Stimulated activated CD8-positive, alpha-beta memory T cell treated with anti-CD3 and anti-CD28 coated beads, Interleukin-15, amount 100 ng/mL, for 24 hours (primary cell): ENCODE results near the gene SCD5.

Experiments
- DNase-seq: peaks from one replicate; pipeline ENCODE4 v3.0.0-alpha.2; 2020; ENCODE audit warnings: low read depth

Gene SCD5

GRCh38 chr4:82691431-82691830, 107.2 kb downstream of the SCD5 start:
- DNase-seq: no peak

GRCh38 chr4:82688091-82688795, 110.4 kb downstream of the SCD5 start:
- no peak for DNase-seq

DNA sequence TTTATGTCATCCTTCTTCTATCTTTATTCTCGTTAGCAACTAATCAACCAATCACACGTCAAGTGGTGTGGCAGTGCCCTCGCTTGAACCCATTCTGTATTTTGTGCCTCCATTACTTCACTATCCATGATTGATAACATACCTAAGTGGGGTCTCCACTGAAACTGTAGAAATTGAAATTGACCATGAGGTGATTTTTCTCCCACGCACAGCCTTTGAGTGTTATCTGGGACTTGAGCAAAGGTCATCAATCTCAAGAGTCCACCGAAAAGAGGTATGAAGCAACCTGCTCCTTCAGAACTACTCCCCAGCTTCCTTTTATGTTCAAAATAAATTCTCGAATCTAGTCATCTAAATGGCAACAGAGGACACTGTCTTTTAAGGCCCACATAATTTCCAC, 111.1 kb downstream of the SCD5 start:
- DNase-seq: no peak

- DNase-seq: no peak
These were observed 116.8 kb downstream of the SCD5 start for GRCh38 chr4:82681754-82682153.

GRCh38 chr4:82680834-82681233, 117.8 kb downstream of the SCD5 start:
- DNase-seq: no peak

- DNase-seq: no peak
These were observed 119.1 kb downstream of the SCD5 start for GRCh38 chr4:82679531-82679930.

- DNase-seq: no peak
These were observed 120.5 kb downstream of the SCD5 start for GRCh38 chr4:82678051-82678450.

- DNase-seq: no peak
These were observed 121.3 kb downstream of the SCD5 start for GRCh38 chr4:82677327-82677726.

DNA sequence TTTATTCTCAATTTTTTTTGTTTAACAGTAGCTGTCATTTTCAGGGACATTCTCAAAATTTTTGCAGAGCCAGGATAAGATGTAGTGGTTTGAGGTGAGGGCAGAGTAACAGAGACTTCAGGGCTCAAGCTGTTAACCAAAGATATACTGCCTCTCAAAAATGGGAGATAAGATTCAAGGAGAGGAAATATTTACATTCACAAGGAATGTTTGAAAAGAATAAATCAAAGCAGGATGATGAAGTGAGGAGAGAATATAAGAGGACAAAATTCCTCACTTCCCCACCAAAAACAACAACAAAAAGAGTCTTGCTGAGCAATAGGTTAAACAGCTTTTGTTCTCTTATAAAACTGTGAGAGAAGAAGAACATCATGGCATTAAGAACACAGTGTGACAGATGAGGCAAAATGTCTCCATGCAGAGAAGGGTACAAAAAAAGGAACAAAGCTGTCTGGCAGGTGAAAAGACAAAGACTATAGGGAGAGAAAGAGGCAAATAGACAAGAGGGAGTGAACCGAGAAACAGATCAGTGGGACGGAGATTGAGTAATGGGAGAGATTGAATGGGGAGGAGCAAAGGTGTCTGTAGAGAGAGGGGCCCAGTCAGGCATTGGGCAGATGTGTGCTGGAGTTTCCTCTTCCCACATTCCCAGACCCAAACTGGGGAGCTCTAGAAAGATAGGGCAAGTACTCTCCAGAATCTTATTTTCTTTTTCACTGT, 130.7 kb downstream of the SCD5 start:
- DNase-seq: no peak

DNA sequence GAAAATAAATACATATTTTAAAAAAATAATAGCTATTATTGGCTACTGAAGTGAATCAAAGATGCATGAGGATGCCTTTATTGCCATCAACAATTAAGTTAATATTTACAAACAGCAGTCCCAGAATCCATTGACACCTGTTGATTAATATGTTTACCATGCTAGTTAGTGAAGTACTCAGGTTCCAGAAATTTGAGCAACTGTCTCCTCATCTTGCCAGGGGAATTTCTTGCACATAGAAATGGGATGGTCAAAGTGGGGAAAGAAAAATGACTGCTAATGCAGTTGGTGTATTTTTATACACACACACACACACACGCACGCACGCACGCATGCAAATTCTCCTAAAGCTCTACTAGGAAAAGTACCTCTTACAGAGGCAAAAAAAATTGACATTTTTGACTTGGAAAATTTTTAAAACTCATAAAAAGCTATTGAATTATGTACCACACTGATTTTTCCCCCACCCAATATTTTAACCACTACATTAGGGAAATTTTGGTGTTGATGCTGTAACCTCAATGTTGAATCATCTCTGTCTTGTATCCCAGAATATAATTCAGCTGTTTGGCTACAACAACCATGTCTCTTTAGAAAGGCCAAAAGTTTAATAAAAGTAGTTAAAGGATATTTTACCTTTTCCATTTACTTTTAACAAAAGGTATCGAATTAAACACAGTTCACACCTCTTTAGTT, 131.5 kb downstream of the SCD5 start:
- DNase-seq: no peak

GRCh38 chr4:82661181-82661992, 137.2 kb downstream of the SCD5 start:
- no peak for DNase-seq

GRCh38 chr4:82652062-82652461, 146.5 kb downstream of the SCD5 start:
- DNase-seq: no peak

GRCh38 chr4:82650868-82651267, 147.7 kb downstream of the SCD5 start:
- no peak for DNase-seq

- DNase-seq: no peak
These were observed 150.2 kb downstream of the SCD5 start for GRCh38 chr4:82648356-82648755.

DNA sequence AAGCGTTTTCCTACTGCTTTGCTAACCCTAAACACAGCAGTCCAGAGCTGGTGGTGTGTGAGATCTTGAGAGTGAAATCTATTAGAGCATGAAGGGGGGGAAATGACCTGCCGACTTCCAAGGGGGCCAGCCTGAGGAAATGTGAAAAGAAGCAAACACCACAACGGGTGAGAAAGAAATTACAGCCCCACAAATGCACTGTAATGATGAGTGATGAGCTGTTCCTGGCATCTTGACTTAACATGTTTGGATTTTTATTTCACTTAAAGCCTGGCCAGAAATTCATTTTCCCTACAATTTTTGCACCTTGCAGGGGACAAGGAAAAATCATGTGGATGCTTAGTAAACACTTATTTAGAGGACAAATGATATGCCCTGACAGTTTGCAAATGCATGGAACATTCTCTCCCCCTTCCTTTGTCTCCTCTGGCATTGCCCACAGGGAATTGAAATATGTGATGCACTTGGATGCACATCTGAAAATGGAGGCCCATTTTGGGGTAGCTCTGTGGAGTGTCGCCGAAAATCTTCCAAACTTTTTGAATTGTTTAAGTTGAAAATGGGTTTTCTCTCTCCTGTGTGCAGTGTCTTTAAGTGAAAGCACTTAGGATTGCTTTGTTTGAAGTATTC, 152.5 kb downstream of the SCD5 start:
- no peak for DNase-seq

DNA sequence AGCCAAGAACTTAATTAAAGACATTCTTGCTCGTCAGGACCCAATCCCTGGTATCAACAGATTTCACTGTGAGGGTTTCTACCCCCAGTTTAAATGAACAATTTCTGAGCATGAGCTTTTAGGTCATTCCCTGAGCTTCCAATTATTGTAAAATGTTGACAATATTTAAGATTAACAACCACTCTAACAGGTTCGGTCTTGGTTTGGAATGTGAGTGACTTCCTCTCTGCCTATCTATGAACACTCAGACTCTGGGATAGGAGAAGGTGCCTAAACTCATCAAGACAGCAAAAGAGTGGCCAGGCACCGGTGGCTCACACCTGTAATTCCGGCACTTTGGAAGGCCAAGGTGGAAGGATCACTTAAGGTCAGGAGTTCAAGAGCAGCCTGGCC, 153.9 kb downstream of the SCD5 start:
- no peak for DNase-seq

DNA sequence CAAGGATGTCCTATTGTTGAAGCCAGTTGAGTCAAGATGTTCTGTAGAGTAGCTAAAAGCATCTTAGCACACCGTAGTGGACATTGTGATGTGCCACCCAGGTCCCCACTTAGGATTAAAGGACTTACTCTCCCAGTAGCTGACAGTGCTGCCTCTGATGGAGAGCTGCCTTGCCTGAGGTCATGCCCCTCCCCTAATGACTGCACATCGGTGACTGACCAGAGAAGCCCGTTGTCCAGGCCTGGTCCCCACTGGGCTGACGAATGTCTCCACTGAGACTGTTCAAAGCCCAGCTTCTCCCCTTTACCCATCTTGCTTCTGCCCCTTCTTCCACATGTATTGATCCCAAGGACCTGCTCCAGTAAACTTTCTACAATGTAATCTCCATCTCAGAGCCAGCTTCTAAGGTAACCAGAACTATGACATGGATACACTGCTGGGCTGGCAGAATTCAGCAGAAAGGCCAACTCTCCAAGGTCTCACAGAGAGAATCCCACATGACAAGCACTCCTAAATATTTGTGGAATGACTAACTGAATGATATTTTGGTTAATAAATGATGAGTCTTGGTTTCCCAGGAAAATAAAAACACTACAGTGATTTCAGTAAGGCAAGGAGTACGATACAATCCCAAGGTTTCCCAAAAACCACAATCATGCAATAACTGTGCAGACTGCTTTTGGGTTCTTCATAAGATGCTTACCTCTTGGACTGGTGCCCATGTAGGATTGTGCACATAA, 154.4 kb downstream of the SCD5 start:
- DNase-seq: no peak

DNA sequence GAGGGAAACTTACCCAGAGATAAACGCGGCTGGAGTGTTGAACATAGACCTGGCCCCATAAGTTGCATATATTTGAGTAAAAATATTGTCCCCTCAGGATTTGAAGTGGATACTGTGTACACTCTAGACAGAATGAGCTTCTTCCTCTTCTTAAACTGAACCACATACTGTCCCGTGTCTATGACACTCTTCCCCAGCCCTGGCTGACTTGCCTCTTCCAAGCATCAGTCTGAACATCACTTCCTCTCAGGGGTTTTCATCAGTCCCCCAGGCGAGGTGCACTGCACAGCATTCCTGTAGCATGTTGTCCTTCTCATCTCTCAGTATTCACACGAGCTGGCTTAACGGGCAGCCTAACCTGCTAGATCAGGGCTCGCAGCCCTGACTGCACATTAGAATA, 156.3 kb downstream of the SCD5 start:
- no peak for DNase-seq

- DNase-seq: no peak
These were observed 158.1 kb downstream of the SCD5 start for GRCh38 chr4:82640540-82640939.

- no peak for DNase-seq
These were observed 158.6 kb downstream of the SCD5 start for GRCh38 chr4:82639971-82640370.

DNA sequence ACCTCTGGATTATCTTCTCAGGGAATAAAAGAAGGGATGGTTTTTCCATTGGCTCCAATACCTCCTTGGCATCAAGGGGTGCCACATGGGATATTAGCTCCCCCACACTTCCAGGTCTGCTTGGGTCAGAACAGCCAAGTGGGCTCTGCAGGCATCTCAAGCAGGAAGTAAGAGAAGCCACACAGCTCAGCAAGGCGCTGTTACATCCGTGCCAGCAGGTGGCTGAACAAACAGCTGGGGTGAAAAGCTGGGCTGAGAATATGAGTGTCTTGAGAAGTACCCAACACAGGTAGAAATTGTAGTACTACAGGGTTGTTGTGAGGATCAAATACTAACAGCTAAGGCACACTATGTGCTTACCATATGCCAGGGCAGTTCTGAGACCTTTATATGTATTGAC, 160.1 kb downstream of the SCD5 start:
- no peak for DNase-seq
